Measurements from ENCODE around the gene SLC25A25.

Gene SLC25A25

DNA sequence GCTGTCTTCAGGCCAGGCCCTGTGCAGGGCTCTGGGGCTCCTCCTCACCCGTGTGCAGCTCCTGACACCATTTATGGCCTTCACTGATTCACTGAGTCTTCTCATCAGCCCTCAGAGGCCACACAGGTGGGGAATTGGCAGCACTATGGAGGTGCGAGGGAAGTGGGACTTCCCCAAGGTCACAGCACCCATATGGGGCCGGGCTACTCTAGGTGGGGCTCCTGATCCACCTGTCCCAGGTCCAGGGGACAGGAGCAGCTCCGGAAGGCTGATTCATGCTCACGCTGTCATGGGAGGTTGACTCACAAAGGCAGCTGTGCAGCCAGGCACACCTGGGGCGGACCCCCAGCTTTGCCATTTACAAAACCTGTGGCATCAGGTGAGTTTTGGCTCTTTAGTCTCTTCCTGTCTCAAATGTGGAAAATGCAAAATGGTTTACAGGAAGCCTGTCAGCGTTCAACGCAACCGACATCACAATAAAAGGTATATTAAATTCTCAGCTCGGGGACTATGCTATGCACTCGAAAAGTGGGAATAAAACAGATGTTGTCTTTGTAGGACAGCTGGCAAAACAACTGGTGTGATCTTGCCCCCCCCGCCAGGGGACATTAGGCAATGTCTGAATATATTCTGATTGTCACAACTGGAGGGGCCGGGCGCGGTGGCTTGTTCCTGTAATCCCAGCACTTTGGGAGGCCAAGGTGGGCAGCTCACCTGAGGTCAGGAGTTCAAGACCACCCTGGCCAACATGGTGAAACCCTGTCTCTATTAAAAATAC lies 15.9 kb upstream of the SLC25A25 start:
- no peak; the same call in 1 of the 2 replicates for TF ChIP-seq TAF1 (IDR thresholded peaks at IDR 0.05; ENCODE audit: low read depth)
- no peak for TF ChIP-seq EGR1 (IDR thresholded peaks at IDR 0.05)
- TF ChIP-seq CEBPB (IDR thresholded peaks at IDR 0.05), result no peak
- TF ChIP-seq ZBTB7A (IDR thresholded peaks at IDR 0.05; ENCODE audit: low read depth), result no peak
- TF ChIP-seq YY1 (IDR thresholded peaks at IDR 0.05; ENCODE audit: low read depth), result 0 out of 2 replicates have a peak, but pooled peaks have one; percentile 13
- TF ChIP-seq, protein P1, sequence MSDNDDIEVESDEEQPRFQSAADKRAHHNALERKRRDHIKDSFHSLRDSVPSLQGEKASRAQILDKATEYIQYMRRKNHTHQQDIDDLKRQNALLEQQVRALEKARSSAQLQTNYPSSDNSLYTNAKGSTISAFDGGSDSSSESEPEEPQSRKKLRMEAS (IDR thresholded peaks at IDR 0.05), result no peak; the same call in 1 of the 2 replicates
- TF ChIP-seq, protein P2, sequence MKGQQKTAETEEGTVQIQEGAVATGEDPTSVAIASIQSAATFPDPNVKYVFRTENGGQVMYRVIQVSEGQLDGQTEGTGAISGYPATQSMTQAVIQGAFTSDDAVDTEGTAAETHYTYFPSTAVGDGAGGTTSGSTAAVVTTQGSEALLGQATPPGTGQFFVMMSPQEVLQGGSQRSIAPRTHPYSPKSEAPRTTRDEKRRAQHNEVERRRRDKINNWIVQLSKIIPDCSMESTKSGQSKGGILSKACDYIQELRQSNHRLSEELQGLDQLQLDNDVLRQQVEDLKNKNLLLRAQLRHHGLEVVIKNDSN (IDR thresholded peaks at IDR 0.05), result no peak
- TF ChIP-seq CREB1 (IDR thresholded peaks at IDR 0.05; ENCODE audit: low read depth), result no peak
- TF ChIP-seq TEAD4 (IDR thresholded peaks at IDR 0.05), result no peak
- peak; percentile 84 for TF ChIP-seq TCF12 (IDR thresholded peaks at IDR 0.05; ENCODE audit: low read depth)
- TF ChIP-seq FOXM1 (IDR thresholded peaks at IDR 0.05; ENCODE audit: borderline replicate concordance, low read depth), result peak; percentile 56
- peak; percentile 48; the same call in 1 of the 2 replicates for TF ChIP-seq NFIC (IDR thresholded peaks at IDR 0.05)
- TF ChIP-seq, protein P3, sequence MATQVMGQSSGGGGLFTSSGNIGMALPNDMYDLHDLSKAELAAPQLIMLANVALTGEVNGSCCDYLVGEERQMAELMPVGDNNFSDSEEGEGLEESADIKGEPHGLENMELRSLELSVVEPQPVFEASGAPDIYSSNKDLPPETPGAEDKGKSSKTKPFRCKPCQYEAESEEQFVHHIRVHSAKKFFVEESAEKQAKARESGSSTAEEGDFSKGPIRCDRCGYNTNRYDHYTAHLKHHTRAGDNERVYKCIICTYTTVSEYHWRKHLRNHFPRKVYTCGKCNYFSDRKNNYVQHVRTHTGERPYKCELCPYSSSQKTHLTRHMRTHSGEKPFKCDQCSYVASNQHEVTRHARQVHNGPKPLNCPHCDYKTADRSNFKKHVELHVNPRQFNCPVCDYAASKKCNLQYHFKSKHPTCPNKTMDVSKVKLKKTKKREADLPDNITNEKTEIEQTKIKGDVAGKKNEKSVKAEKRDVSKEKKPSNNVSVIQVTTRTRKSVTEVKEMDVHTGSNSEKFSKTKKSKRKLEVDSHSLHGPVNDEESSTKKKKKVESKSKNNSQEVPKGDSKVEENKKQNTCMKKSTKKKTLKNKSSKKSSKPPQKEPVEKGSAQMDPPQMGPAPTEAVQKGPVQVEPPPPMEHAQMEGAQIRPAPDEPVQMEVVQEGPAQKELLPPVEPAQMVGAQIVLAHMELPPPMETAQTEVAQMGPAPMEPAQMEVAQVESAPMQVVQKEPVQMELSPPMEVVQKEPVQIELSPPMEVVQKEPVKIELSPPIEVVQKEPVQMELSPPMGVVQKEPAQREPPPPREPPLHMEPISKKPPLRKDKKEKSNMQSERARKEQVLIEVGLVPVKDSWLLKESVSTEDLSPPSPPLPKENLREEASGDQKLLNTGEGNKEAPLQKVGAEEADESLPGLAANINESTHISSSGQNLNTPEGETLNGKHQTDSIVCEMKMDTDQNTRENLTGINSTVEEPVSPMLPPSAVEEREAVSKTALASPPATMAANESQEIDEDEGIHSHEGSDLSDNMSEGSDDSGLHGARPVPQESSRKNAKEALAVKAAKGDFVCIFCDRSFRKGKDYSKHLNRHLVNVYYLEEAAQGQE (IDR thresholded peaks at IDR 0.05; ENCODE audit: low read depth), result no peak
- TF ChIP-seq RAD21 (IDR thresholded peaks at IDR 0.05; ENCODE audit: low read depth), result peak; percentile 25; the same call in 1 of the 2 replicates
- TF ChIP-seq EP300 (IDR thresholded peaks at IDR 0.05; ENCODE audit: borderline replicate concordance), result peak; percentile 82

DNA sequence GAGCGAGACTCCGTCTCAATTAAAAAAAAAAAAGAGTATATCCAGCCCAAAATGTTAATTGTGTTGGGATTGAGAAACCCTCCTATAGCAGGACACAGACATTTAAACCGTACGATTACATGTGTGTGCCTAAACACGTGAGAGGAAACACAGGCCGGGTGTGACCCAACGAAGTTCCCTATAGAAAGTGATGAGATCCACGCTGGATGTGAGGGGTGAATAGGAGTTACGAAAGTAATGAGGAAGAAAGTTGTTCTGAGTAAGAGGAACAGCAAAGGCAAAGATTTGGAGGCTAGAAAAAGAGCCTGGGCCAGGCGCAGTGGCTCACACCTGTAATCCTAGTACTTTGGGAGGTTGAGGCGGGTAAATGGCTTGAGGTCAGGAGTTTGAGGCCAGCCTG lies 14.5 kb upstream of the SLC25A25 start:
- TF ChIP-seq, protein P2 (IDR thresholded peaks at IDR 0.05), result no peak
- TF ChIP-seq FOXM1 (IDR thresholded peaks at IDR 0.05; ENCODE audit: borderline replicate concordance, low read depth), result no peak
- TF ChIP-seq, protein P1 (IDR thresholded peaks at IDR 0.05), result no peak
- no peak for TF ChIP-seq TAF1 (IDR thresholded peaks at IDR 0.05; ENCODE audit: low read depth)
- TF ChIP-seq YY1 (IDR thresholded peaks at IDR 0.05; ENCODE audit: low read depth), result no peak
- TF ChIP-seq, protein P3 (IDR thresholded peaks at IDR 0.05; ENCODE audit: low read depth), result no peak
- no peak for TF ChIP-seq ZBTB7A (IDR thresholded peaks at IDR 0.05; ENCODE audit: low read depth)
- no peak for TF ChIP-seq TCF12 (IDR thresholded peaks at IDR 0.05; ENCODE audit: low read depth)
- TF ChIP-seq RAD21 (IDR thresholded peaks at IDR 0.05; ENCODE audit: low read depth), result no peak
- TF ChIP-seq TEAD4 (IDR thresholded peaks at IDR 0.05), result no peak
- TF ChIP-seq EGR1 (IDR thresholded peaks at IDR 0.05), result no peak
- TF ChIP-seq EP300 (IDR thresholded peaks at IDR 0.05; ENCODE audit: borderline replicate concordance), result no peak

DNA sequence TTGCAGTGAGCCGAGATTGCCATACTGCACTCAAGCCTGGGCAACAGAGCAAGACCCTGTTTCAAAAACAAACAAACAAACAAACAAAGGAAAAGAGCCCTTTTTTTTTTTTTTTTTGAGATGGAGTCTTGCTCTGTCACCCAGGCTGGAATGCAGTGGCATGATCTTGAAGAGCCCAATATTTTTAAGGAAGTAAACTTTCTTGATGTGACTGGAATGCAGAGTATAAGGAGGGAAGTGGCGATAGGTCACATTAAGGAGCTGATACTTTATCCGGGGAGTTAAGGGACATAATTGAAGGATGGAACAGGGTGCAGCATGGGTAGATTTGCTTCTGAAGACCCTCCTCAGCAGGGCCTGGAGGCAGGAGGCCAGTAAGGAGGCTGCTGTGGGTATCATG lies 13.9 kb upstream of the SLC25A25 start:
- TF ChIP-seq FOXM1 (IDR thresholded peaks at IDR 0.05; ENCODE audit: borderline replicate concordance, low read depth) (no peak), YY1 (IDR thresholded peaks at IDR 0.05; ENCODE audit: low read depth) (no peak), ZBTB7A (IDR thresholded peaks at IDR 0.05; ENCODE audit: low read depth) (no peak)

DNA sequence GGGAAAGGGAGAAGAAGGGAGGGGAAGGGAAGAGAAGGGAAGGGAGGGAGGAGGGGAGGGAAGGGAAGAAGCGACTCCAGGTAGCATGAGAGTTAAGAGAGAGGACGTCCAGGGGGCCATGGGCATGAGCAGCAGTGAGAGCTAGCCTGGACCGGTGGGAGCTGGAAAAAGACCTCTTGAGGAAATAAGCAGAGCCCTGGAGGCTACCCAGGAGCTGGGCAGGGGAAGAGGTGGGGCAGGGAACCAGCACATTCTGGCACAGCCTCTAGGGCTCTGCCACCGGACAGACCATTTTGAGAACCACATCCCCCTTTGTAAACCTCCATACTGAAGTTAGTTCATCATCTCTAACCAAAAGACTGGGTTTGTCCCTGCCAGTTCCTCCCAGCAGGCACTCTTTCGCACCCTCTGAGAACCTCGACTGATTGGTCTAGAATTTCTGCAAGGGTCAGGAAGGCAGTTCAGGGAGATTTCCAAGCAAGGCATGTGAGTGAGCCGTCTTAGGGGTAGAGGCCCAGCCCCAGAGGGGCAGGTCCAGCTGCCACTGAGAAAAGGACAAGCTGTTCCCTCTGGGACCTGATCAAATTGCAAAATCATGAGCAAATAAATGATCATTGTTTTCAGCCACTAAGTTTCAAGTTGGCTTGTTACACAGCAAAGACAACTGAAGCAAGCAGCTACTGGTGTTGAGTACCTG lies 12.5 kb upstream of the SLC25A25 start:
- TF ChIP-seq RAD21 (IDR thresholded peaks at IDR 0.05; ENCODE audit: low read depth) (no peak), CEBPB (IDR thresholded peaks at IDR 0.05) (no peak), FOXM1 (IDR thresholded peaks at IDR 0.05; ENCODE audit: borderline replicate concordance, low read depth) (no peak), YY1 (IDR thresholded peaks at IDR 0.05; ENCODE audit: low read depth) (no peak), TEAD4 (IDR thresholded peaks at IDR 0.05) (no peak), ZBTB7A (IDR thresholded peaks at IDR 0.05; ENCODE audit: low read depth) (no peak), CREB1 (IDR thresholded peaks at IDR 0.05; ENCODE audit: low read depth) (no peak)
- TF ChIP-seq, protein P3 (IDR thresholded peaks at IDR 0.05; ENCODE audit: low read depth), result no peak
